MCF 10A (cell line): ENCODE results near the gene MTUS2. TPM values are rescaled to one million over a fixed set of nuclear protein-coding genes. Genes with fewer than 3 reads are reported as not detected.

ENCODE experiments used
- BruUV-seq: library from RNA; stranded (reverse); fragments of 400-500 nt; replicated peaks from 2 replicates; lab custom pipeline; 2021; lab: Mats Ljungman, UMichigan
- CTCF ChIA-PET: fragments of 300-600 bp; sonication (Branson Sonifier 250); formaldehyde crosslinking; extraction: SDS; loops from one replicate; lab custom pipeline; 2021; ENCODE audit warnings: antibody characterized with exemption, inconsistent platforms; lab: Yijun Ruan, JAX
- POLR2A ChIA-PET: fragments of 300-600, 350-650 bp; sonication (Branson Sonifier 250); formaldehyde crosslinking; extraction: SDS; loops from one replicate; lab custom pipeline; 2020; ENCODE audit warnings: antibody characterized with exemption, inconsistent platforms; lab: Yijun Ruan, JAX
- DNase-seq: peaks from one replicate; pipeline ENCODE4 v3.0.0-alpha.2; 2018; ENCODE audit not compliant: unreplicated experiment
- H3K27ac Mint-ChIP-seq: one replicate; pipeline ENCODE4 v1.8.0; 2022; ENCODE audit warnings: mild to moderate bottlenecking, low read depth, mixed read lengths; ENCODE audit not compliant: unreplicated experiment
- H3K27me3 Mint-ChIP-seq: one replicate; pipeline ENCODE4 v1.8.0; 2022; ENCODE audit warnings: mixed read lengths; ENCODE audit not compliant: insufficient read depth, unreplicated experiment
- H3K36me3 Mint-ChIP-seq: one replicate; pipeline ENCODE4 v1.8.0; 2022; ENCODE audit warnings: mild to moderate bottlenecking, moderate library complexity, mixed read lengths; ENCODE audit not compliant: insufficient read depth, unreplicated experiment
- H3K4me1 Mint-ChIP-seq: one replicate; pipeline ENCODE4 v1.8.0; 2022; ENCODE audit warnings: mixed read lengths; ENCODE audit not compliant: insufficient read depth, unreplicated experiment
- H3K4me3 Mint-ChIP-seq: one replicate; pipeline ENCODE4 v1.8.0; 2022; ENCODE audit warnings: mild to moderate bottlenecking, moderate library complexity, mixed read lengths; ENCODE audit not compliant: unreplicated experiment
- H3K9me3 Mint-ChIP-seq: one replicate; pipeline ENCODE4 v1.8.0; 2022; ENCODE audit warnings: mixed read lengths; ENCODE audit not compliant: unreplicated experiment
- intact Hi-C: fragments of 100-400 bp; cut with micrococcal nuclease; formaldehyde crosslinking; loops from 2 replicates; pipeline ENCODE4 v1.14.1; 2022
- total RNA-seq: library from RNA; stranded (reverse); gene quantifications from 2 replicates; pipeline ENCODE4 v1.2.3, GENCODE V29; 2022
- TF ChIP-seq, protein P1 (sequence below): fragments of 200-600 bp; IDR thresholded peaks from one replicate; pipeline ENCODE4 v1.8.0; 2022; ENCODE audit warnings: antibody characterized with exemption, mild to moderate bottlenecking; ENCODE audit not compliant: unreplicated experiment

The MTUS2 gene
- total RNA-seq, 1 experiment from 2014 or later, result not detected

DNA sequence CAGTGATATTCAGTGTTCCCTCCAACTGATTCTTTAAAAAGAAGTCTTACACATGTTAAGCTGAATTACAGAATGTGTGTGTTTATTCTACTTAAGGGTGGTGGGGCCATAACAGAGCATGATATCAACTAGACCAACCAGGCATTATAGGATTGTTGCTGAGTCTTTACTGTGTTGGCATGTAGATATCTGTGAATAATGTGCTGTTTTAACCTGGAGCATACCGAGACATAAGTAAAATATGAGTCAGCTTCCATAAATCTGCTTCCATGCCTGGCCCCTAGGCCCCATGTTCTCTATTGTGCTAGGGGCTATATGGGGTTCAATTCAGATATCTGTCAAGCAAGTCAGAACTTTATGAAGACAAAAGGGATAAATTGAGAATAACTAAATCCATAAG lies 295.7 kb downstream of the MTUS2 start:
- no TSS peak for BruUV-seq
- peaks cover 31% of the 10 kb centered on the region for H3K9me3 Mint-ChIP-seq
- H3K4me3 Mint-ChIP-seq, result no peak overlapping the region
- intact Hi-C loops, result no loop called here
- no peaks in the 10 kb centered on the region for H3K36me3 Mint-ChIP-seq
- DNase-seq, result no peak
- H3K4me1 Mint-ChIP-seq, result no peaks in the 10 kb centered on the region
- ChIA-PET POLR2A (no interaction called here), CTCF (no interaction called here)
- TF ChIP-seq, protein P1, sequence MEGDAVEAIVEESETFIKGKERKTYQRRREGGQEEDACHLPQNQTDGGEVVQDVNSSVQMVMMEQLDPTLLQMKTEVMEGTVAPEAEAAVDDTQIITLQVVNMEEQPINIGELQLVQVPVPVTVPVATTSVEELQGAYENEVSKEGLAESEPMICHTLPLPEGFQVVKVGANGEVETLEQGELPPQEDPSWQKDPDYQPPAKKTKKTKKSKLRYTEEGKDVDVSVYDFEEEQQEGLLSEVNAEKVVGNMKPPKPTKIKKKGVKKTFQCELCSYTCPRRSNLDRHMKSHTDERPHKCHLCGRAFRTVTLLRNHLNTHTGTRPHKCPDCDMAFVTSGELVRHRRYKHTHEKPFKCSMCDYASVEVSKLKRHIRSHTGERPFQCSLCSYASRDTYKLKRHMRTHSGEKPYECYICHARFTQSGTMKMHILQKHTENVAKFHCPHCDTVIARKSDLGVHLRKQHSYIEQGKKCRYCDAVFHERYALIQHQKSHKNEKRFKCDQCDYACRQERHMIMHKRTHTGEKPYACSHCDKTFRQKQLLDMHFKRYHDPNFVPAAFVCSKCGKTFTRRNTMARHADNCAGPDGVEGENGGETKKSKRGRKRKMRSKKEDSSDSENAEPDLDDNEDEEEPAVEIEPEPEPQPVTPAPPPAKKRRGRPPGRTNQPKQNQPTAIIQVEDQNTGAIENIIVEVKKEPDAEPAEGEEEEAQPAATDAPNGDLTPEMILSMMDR, result no peak
- H3K27ac Mint-ChIP-seq, result no peak overlapping the region
- no peaks in the 10 kb centered on the region for H3K27me3 Mint-ChIP-seq

DNA sequence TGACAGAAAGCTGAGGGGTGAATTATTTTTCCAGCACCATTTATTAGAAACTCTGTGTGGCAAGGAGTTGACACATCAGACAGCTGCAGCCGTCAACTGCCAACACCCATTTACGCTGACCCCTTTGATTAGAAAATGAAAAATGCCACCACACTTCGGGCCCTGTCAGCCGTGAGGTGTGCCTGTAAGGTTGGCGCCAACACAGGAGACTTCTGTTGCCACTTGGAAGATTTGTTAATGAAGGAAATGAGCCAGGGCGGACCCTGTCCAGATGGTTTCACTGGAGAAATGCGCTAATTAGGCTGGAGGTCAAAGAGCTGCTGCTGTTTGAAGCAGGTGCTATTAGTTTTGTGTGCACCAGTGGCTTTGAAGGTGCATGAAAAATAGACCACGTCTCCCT lies 297.5 kb downstream of the MTUS2 start:
- ChIA-PET CTCF (interaction anchor here (0.6 kb wide), 2 partner anchors 26 to 251 kb away, joined by 3 read pairs; no protein-coding TSS in a partner anchor), POLR2A (no interaction called here)
- TF ChIP-seq, protein P1, result no peak
- intact Hi-C loops, result no loop called here
- no peaks in the 10 kb centered on the region for H3K4me1 Mint-ChIP-seq
- no peaks in the 10 kb centered on the region for H3K27me3 Mint-ChIP-seq
- H3K36me3 Mint-ChIP-seq, result no peaks in the 10 kb centered on the region
- H3K4me3 Mint-ChIP-seq, result no peak overlapping the region
- H3K27ac Mint-ChIP-seq, result no peak overlapping the region
- DNase-seq, result no peak
- H3K9me3 Mint-ChIP-seq, result peaks cover 23% of the 10 kb centered on the region
- BruUV-seq, result no TSS peak

DNA sequence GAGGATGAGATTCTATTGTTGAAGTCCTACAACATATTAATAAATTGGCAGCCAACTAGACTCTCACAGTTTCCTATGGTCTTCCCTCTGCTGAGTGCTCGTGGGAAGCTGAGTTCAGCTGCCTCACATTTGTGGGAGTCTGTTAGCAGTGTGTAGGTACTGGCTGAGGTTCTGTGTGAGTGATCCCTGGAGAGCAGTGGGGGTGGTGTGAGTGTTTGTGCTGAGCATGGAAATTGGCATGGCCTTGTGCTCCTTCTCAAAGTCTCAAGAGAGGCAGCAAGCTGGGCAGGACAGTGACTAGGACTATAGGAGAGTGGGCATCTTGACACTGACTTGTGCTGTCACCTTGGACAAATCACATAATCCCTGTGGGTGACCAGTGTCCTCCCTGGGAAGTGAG lies 298.3 kb downstream of the MTUS2 start:
- POLR2A ChIA-PET, result no interaction called here
- no peaks in the 10 kb centered on the region for H3K4me1 Mint-ChIP-seq
- no peak overlapping the region for H3K27ac Mint-ChIP-seq
- CTCF ChIA-PET, result no interaction called here
- no peak for DNase-seq
- H3K27me3 Mint-ChIP-seq, result no peaks in the 10 kb centered on the region
- H3K36me3 Mint-ChIP-seq, result no peaks in the 10 kb centered on the region
- no TSS peak for BruUV-seq
- H3K9me3 Mint-ChIP-seq, result peaks cover 21% of the 10 kb centered on the region
- no peak overlapping the region for H3K4me3 Mint-ChIP-seq
- intact Hi-C loops, result no loop called here
- TF ChIP-seq, protein P1, result no peak

DNA sequence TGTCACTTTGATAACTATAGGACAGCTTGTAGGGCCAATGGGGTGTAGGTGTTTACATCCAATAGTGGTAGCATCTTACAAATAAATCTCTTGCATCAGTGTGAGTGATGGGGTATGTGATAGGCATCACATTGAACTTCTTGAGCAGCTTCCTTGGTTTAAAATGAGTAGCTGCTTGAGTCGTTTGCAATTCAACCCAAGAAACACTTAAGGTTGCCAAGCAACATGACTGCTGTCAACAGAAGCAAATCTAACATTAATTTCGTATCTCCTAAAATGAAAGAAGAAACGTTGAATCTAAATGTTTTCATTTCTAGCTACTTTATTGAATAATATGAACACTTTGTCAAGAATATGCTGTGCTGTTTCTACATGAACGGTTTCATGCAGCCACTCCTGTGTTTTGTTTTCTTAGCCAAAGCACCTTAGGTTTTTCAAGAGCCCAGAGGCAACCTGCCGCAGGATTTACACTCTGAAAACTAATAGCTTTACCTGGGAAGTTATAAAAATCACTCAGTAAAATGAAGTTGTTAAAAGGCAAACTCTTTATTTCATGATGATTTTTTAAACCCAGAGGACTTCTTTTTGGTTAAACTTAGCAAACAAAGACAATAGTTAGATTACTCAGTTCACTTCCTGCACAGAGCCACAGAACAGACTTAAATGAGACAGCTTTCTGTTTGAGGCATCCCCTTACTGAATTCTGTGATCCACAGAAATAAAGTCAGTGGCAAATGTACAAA lies 305.2 kb downstream of the MTUS2 start:
- CTCF ChIA-PET, result interaction anchor here (0.6 kb wide), 2 partner anchors 41 to 989 kb away, joined by 3 read pairs; no protein-coding TSS in a partner anchor

More for the DNA sequence above, 305.2 kb downstream of the MTUS2 start:
- intact Hi-C loops, result no loop called here
- no peak for DNase-seq
- Mint-ChIP-seq H3K4me3 (no peak overlapping the region), H3K4me1 (no peaks in the 10 kb centered on the region), H3K36me3 (peaks cover 3% of the 10 kb centered on the region), H3K27ac (no peak overlapping the region), H3K27me3 (no peaks in the 10 kb centered on the region), H3K9me3 (peaks cover 31% of the 10 kb centered on the region)
- POLR2A ChIA-PET, result interaction anchor here (0.7 kb wide), 1 partner anchor 189 kb away, joined by 3 read pairs; no protein-coding TSS in a partner anchor
- TF ChIP-seq, protein P1, result no peak
- no TSS peak for BruUV-seq
